ENCODE measurements around the gene OR1D2.

OR1D2 gene

GRCh38 chr17:3049705-3050295, 54.4 kb downstream of the OR1D2 start:
- H3K4me1 ChIP-seq (ENCODE audit: insufficient read depth, insufficient read length) = no peaks in the 10 kb centered on the region
- no peaks in the 10 kb centered on the region for H3K36me3 ChIP-seq (ENCODE audit: insufficient read depth, insufficient read length, low read length)
- no peak for DNase-seq (ENCODE audit: low read depth, low spot score)
- no peak overlapping the region for H3K4me3 ChIP-seq (ENCODE audit: insufficient read length, low read depth)
- H3K9ac ChIP-seq (ENCODE audit: insufficient read length, low read depth) = no peak overlapping the region
- TF ChIP-seq YY1 (IDR thresholded peaks at IDR 0.05; ENCODE audit: insufficient read depth, insufficient read length) (no peak), SUZ12 (IDR thresholded peaks at IDR 0.05; ENCODE audit: extremely low read depth, insufficient read depth, insufficient read length) (no peak), ZNF274 (IDR thresholded peaks at IDR 0.05; ENCODE audit: low read depth, low read length) (no peak)
- no peaks in the 10 kb centered on the region for H3K27me3 ChIP-seq (ENCODE audit: insufficient read depth, insufficient read length)
- no peaks in the 10 kb centered on the region for H3K9me3 ChIP-seq (ENCODE audit: insufficient read depth, low read length)

GRCh38 chr17:3048727-3049471, 55.3 kb downstream of the OR1D2 start:
- Histone ChIP-seq H3K36me3 (ENCODE audit: insufficient read depth, insufficient read length, low read length) (no peaks in the 10 kb centered on the region), H3K9me3 (ENCODE audit: insufficient read depth, low read length) (no peaks in the 10 kb centered on the region; the same call in 1 of the 2 replicates), H3K4me1 (ENCODE audit: insufficient read depth, insufficient read length) (no peaks in the 10 kb centered on the region), H3K9ac (ENCODE audit: insufficient read length, low read depth) (peak overlapping the region; percentile 80), H3K27me3 (ENCODE audit: insufficient read depth, insufficient read length) (no peaks in the 10 kb centered on the region), H3K4me3 (ENCODE audit: insufficient read length, low read depth) (peak overlapping the region; percentile 78)
- DNase-seq (ENCODE audit: low read depth, low spot score) = peak; percentile 94
- TF ChIP-seq YY1 (IDR thresholded peaks at IDR 0.05; ENCODE audit: insufficient read depth, insufficient read length) (peak; percentile 21), SUZ12 (IDR thresholded peaks at IDR 0.05; ENCODE audit: extremely low read depth, insufficient read depth, insufficient read length) (no peak)

GRCh38 chr17:3046753-3047152, 57.5 kb downstream of the OR1D2 start:
- TF ChIP-seq ZNF274 (IDR thresholded peaks at IDR 0.05; ENCODE audit: low read depth, low read length) (no peak), SUZ12 (IDR thresholded peaks at IDR 0.05; ENCODE audit: extremely low read depth, insufficient read depth, insufficient read length) (no peak), YY1 (IDR thresholded peaks at IDR 0.05; ENCODE audit: insufficient read depth, insufficient read length) (no peak)
- no peak overlapping the region for H3K4me3 ChIP-seq (ENCODE audit: insufficient read length, low read depth)
- H3K36me3 ChIP-seq (ENCODE audit: insufficient read depth, insufficient read length, low read length) = no peaks in the 10 kb centered on the region
- no peaks in the 10 kb centered on the region for H3K4me1 ChIP-seq (ENCODE audit: insufficient read depth, insufficient read length)
- peaks cover 10% of the 10 kb centered on the region; the same call in 1 of the 2 replicates for H3K9me3 ChIP-seq (ENCODE audit: insufficient read depth, low read length)
- no peak for DNase-seq (ENCODE audit: low read depth, low spot score)
- H3K9ac ChIP-seq (ENCODE audit: insufficient read length, low read depth) = no peak overlapping the region
- H3K27me3 ChIP-seq (ENCODE audit: insufficient read depth, insufficient read length) = no peaks in the 10 kb centered on the region

GRCh38 chr17:3043737-3044365, 60.4 kb downstream of the OR1D2 start:
- no peaks in the 10 kb centered on the region for H3K27me3 ChIP-seq (ENCODE audit: insufficient read depth, insufficient read length)
- H3K4me3 ChIP-seq (ENCODE audit: insufficient read length, low read depth) = no peak overlapping the region
- H3K9ac ChIP-seq (ENCODE audit: insufficient read length, low read depth) = no peak overlapping the region
- peaks cover 10% of the 10 kb centered on the region; the same call in 1 of the 2 replicates for H3K9me3 ChIP-seq (ENCODE audit: insufficient read depth, low read length)
- H3K4me1 ChIP-seq (ENCODE audit: insufficient read depth, insufficient read length) = no peaks in the 10 kb centered on the region
- H3K36me3 ChIP-seq (ENCODE audit: insufficient read depth, insufficient read length, low read length) = no peaks in the 10 kb centered on the region
- TF ChIP-seq YY1 (IDR thresholded peaks at IDR 0.05; ENCODE audit: insufficient read depth, insufficient read length) (no peak), SUZ12 (IDR thresholded peaks at IDR 0.05; ENCODE audit: extremely low read depth, insufficient read depth, insufficient read length) (no peak), ZNF274 (IDR thresholded peaks at IDR 0.05; ENCODE audit: low read depth, low read length) (no peak)
- DNase-seq (ENCODE audit: low read depth, low spot score) = peak; percentile 49

DNA sequence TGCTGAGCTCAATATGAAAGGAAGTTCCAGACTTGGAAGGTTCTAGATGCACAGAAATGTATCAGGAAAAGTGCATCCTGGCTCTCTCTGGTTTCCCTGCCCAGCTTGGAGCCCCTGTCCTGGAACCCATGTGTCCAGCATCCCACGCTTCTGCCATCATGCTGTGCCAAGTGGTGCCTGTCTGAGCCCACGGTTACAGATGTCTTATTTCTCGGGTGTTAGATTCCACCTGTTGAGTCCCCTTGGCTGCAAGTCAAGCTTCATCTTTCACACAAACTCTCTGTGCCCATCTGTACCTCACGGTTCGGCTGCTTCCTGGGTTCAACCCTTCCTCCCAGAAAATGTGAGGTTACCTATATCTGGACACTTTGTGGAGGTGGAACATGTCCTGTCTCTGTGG, 63.3 kb downstream of the OR1D2 start:
- DNase-seq (ENCODE audit: low read depth, low spot score) = no peak
- H3K9me3 ChIP-seq (ENCODE audit: insufficient read depth, low read length) = peaks cover 10% of the 10 kb centered on the region; the same call in 1 of the 2 replicates
- H3K4me3 ChIP-seq (ENCODE audit: insufficient read length, low read depth) = no peak overlapping the region
- no peak overlapping the region for H3K9ac ChIP-seq (ENCODE audit: insufficient read length, low read depth)
- H3K4me1 ChIP-seq (ENCODE audit: insufficient read depth, insufficient read length) = no peaks in the 10 kb centered on the region
- no peaks in the 10 kb centered on the region for H3K36me3 ChIP-seq (ENCODE audit: insufficient read depth, insufficient read length, low read length)
- no peaks in the 10 kb centered on the region for H3K27me3 ChIP-seq (ENCODE audit: insufficient read depth, insufficient read length)
- TF ChIP-seq YY1 (IDR thresholded peaks at IDR 0.05; ENCODE audit: insufficient read depth, insufficient read length) (no peak), SUZ12 (IDR thresholded peaks at IDR 0.05; ENCODE audit: extremely low read depth, insufficient read depth, insufficient read length) (no peak), ZNF274 (IDR thresholded peaks at IDR 0.05; ENCODE audit: low read depth, low read length) (no peak)

- H3K9ac ChIP-seq (ENCODE audit: insufficient read length, low read depth) = no peak overlapping the region
- peaks cover 4% of the 10 kb centered on the region for H3K36me3 ChIP-seq (ENCODE audit: insufficient read depth, insufficient read length, low read length)
- H3K9me3 ChIP-seq (ENCODE audit: insufficient read depth, low read length) = peaks cover 10% of the 10 kb centered on the region; the same call in 1 of the 2 replicates
- H3K4me1 ChIP-seq (ENCODE audit: insufficient read depth, insufficient read length) = no peaks in the 10 kb centered on the region
- TF ChIP-seq ZNF274 (IDR thresholded peaks at IDR 0.05; ENCODE audit: low read depth, low read length) = no peak
- no peak for TF ChIP-seq SUZ12 (IDR thresholded peaks at IDR 0.05; ENCODE audit: extremely low read depth, insufficient read depth, insufficient read length)
- no peak for TF ChIP-seq YY1 (IDR thresholded peaks at IDR 0.05; ENCODE audit: insufficient read depth, insufficient read length)
- H3K27me3 ChIP-seq (ENCODE audit: insufficient read depth, insufficient read length) = no peaks in the 10 kb centered on the region
- DNase-seq (ENCODE audit: low read depth, low spot score) = no peak
- H3K4me3 ChIP-seq (ENCODE audit: insufficient read length, low read depth) = no peak overlapping the region
Observed at GRCh38 chr17:3039736-3040135, 64.5 kb downstream of the OR1D2 start.

- no peaks in the 10 kb centered on the region for H3K27me3 ChIP-seq (ENCODE audit: insufficient read depth, insufficient read length)
- TF ChIP-seq ZNF274 (IDR thresholded peaks at IDR 0.05; ENCODE audit: low read depth, low read length) (no peak), YY1 (IDR thresholded peaks at IDR 0.05; ENCODE audit: insufficient read depth, insufficient read length) (no peak), SUZ12 (IDR thresholded peaks at IDR 0.05; ENCODE audit: extremely low read depth, insufficient read depth, insufficient read length) (no peak)
- H3K9ac ChIP-seq (ENCODE audit: insufficient read length, low read depth) = no peak overlapping the region
- no peaks in the 10 kb centered on the region for H3K4me1 ChIP-seq (ENCODE audit: insufficient read depth, insufficient read length)
- H3K9me3 ChIP-seq (ENCODE audit: insufficient read depth, low read length) = peaks cover 10% of the 10 kb centered on the region; the same call in 1 of the 2 replicates
- DNase-seq (ENCODE audit: low read depth, low spot score) = no peak
- no peak overlapping the region for H3K4me3 ChIP-seq (ENCODE audit: insufficient read length, low read depth)
- peaks cover 10% of the 10 kb centered on the region for H3K36me3 ChIP-seq (ENCODE audit: insufficient read depth, insufficient read length, low read length)
Observed at GRCh38 chr17:3038941-3039340, 65.3 kb downstream of the OR1D2 start.
